CD14-positive monocyte (primary cell): Measurements from ENCODE around the gene DOK5. TPM values are rescaled to one million over a fixed set of nuclear protein-coding genes. Genes with fewer than 3 reads are reported as not detected.

Experiments
- DNase-seq, 3 donors: peaks; one replicate each; pipeline ENCODE4 v3.0.0-alpha.2; 2011 to 2022
- H2AFZ ChIP-seq: 2 replicates; pipeline ENCODE4 v1.6.0; 2012; ENCODE audit warnings: mild to moderate bottlenecking, low read depth, low read length, inconsistent platforms; ENCODE audit not compliant: insufficient read depth, poor library complexity, severe bottlenecking
- H3K27ac ChIP-seq, 2 donors: 1 replicate in 1 of 2; 2 replicates in 1 of 2; pipeline ENCODE4 v1.5.1; 2012 to 2013; ENCODE audit warnings: low read length in 2 of 2, control low read depth in 1 of 2, inconsistent platforms in 1 of 2, low read depth in 1 of 2, mild to moderate bottlenecking in 1 of 2
- H3K27me3 ChIP-seq, 2 donors: one replicate each; pipeline versions ENCODE4 v1.6.0 to v1.6.1; 2011 to 2013; ENCODE audit warnings: low read length in 2 of 2; ENCODE audit not compliant: control insufficient read depth in 2 of 2, insufficient read depth in 2 of 2
- H3K36me3 ChIP-seq, 2 donors: replicated peaks in 1 of 2; 1 replicate in 1 of 2; 2 replicates in 1 of 2; pipeline versions ENCODE4 v1.5.1 to v1.6.1; 2012 to 2013; ENCODE audit warnings: low read length in 2 of 2, control low read depth in 1 of 2, inconsistent platforms in 1 of 2, mild to moderate bottlenecking in 1 of 2; ENCODE audit not compliant: insufficient read depth in 2 of 2, control insufficient read depth in 1 of 2
- H3K4me1 ChIP-seq, 2 donors: 1 replicate in 1 of 2; 2 replicates in 1 of 2; pipeline versions ENCODE4 v1.5.1 to v1.6.1; 2012 to 2013; ENCODE audit warnings: low read length in 2 of 2, control low read depth in 1 of 2, inconsistent platforms in 1 of 2, mild to moderate bottlenecking in 1 of 2, moderate library complexity in 1 of 2; ENCODE audit not compliant: insufficient read depth in 2 of 2, control insufficient read depth in 1 of 2
- H3K4me2 ChIP-seq: replicated peaks from 2 replicates; pipeline ENCODE3; 2012; ENCODE audit warnings: low read length, moderate library complexity, mild to moderate bottlenecking; ENCODE audit not compliant: poor library complexity, severe bottlenecking; ENCODE audit errors: extremely low read depth
- H3K4me3 ChIP-seq, 3 experiments: fragments of 200-600 bp in 1 of 3; sonication (generic) in 1 of 3; replicated peaks in 1 of 3; 1 replicate in 2 of 3; 2 replicates in 1 of 3; pipeline ENCODE4 v1.5.1; 2011 to 2013; ENCODE audit warnings: low read length in 3 of 3, mild to moderate bottlenecking in 3 of 3, control low read depth in 2 of 3, low read depth in 2 of 3, inconsistent platforms in 1 of 3, moderate library complexity in 1 of 3
- H3K79me2 ChIP-seq: 2 replicates; pipeline ENCODE4 v1.6.0; 2012; ENCODE audit warnings: mild to moderate bottlenecking, control low read depth, inconsistent platforms, low read length, moderate library complexity; ENCODE audit not compliant: insufficient read depth
- H3K9ac ChIP-seq: 2 replicates; pipeline ENCODE4 v1.6.0; 2017; ENCODE audit warnings: low read length, mild to moderate bottlenecking; ENCODE audit not compliant: insufficient read depth, poor library complexity, severe bottlenecking
- H3K9me3 ChIP-seq, 2 donors: replicated peaks in 1 of 2; 1 replicate in 1 of 2; 2 replicates in 1 of 2; pipeline versions ENCODE4 v1.5.1 to v1.6.1; 2012 to 2013; ENCODE audit warnings: low read length in 2 of 2, control low read depth in 1 of 2; ENCODE audit not compliant: control insufficient read depth in 1 of 2, insufficient read depth in 1 of 2
- H4K20me1 ChIP-seq: 2 replicates; pipeline ENCODE4 v1.6.0; 2012; ENCODE audit warnings: mild to moderate bottlenecking, low read length, control low read depth, moderate library complexity; ENCODE audit not compliant: insufficient read depth
- H3K27ac Mint-ChIP-seq, 7 donors: one replicate each; pipeline ENCODE4 v1.8.0; 2020; ENCODE audit warnings: mild to moderate bottlenecking in 7 of 7, mixed read lengths in 7 of 7, moderate library complexity in 6 of 7, inconsistent platforms in 2 of 7
- H3K27me3 Mint-ChIP-seq, 3 donors: one replicate each; pipeline ENCODE4 v1.8.0; 2021 to 2022; ENCODE audit warnings: low read depth in 3 of 3, mild to moderate bottlenecking in 3 of 3, mixed read lengths in 3 of 3, moderate library complexity in 3 of 3, inconsistent platforms in 1 of 3
- H3K36me3 Mint-ChIP-seq, 2 donors: one replicate each; pipeline ENCODE4 v1.8.0; 2020; ENCODE audit warnings: mixed read lengths in 2 of 2, inconsistent platforms in 1 of 2, mild to moderate bottlenecking in 1 of 2
- H3K4me1 Mint-ChIP-seq: one replicate; pipeline ENCODE4 v1.8.0; 2020; ENCODE audit warnings: mild to moderate bottlenecking, mixed read lengths
- H3K4me3 Mint-ChIP-seq, 2 donors: one replicate each; pipeline ENCODE4 v1.8.0; 2020; ENCODE audit warnings: mild to moderate bottlenecking in 2 of 2, mixed read lengths in 2 of 2, moderate library complexity in 1 of 2
- H3K9me3 Mint-ChIP-seq, 7 donors: one replicate each; pipeline ENCODE4 v1.8.0; 2020 to 2022; ENCODE audit warnings: mixed read lengths in 7 of 7, mild to moderate bottlenecking in 6 of 7, moderate library complexity in 6 of 7, inconsistent platforms in 2 of 7
- CTCF ChIP-seq: fragments of 200-600 bp; IDR thresholded peaks from one replicate; pipeline ENCODE4 v1.8.0; 2022; ENCODE audit warnings: antibody characterized with exemption, mild to moderate bottlenecking
- WGBS: methylation state at CpG from one replicate; pipeline ENCODE4 v1.1.5; 2013; ENCODE audit warnings: missing lambda C conversion rate; ENCODE audit not compliant: insufficient coverage; 5-methylcytosine and 5-hydroxymethylcytosine counted together
- intact Hi-C, 2 donors: fragments of 100-400 bp; cut with micrococcal nuclease; formaldehyde crosslinking; loops; one replicate each; pipeline versions ENCODE4 v1.15.0 to v1.15.1; 2023
- polyA plus RNA-seq, 3 donors: library from polyadenylated mRNA; depleted of rRNA in 1 of 3; unstranded in 2 of 3; stranded (reverse) in 1 of 3; fragments of 300-500 nt in 2 of 3; fragments of >200 nt in 1 of 3; fragmentation: Illumina TruSeq in 2 of 3; gene quantifications; 1 replicate in 2 of 3; 2 replicates in 1 of 3; pipeline ENCODE4 v1.2.3, GENCODE V29; 2012 to 2021

The DOK5 gene
- polyA plus RNA-seq, 3 donors: not detected

- no peaks in the 10 kb centered on the region for H3K36me3 Mint-ChIP-seq
- no peak for TF ChIP-seq CTCF
- H3K4me1 Mint-ChIP-seq: no peaks in the 10 kb centered on the region
- H3K79me2 ChIP-seq: no peaks in the 10 kb centered on the region
- H3K9ac ChIP-seq: no peak overlapping the region
- no peak overlapping the region for H3K4me2 ChIP-seq
- H3K36me3 ChIP-seq: no peaks in the 10 kb centered on the region
- no peak for DNase-seq
- H3K27ac ChIP-seq: no peak overlapping the region
- no peak overlapping the region for H3K27ac Mint-ChIP-seq
- no peaks in the 10 kb centered on the region for H3K27me3 ChIP-seq
- H3K4me3 ChIP-seq: no peak overlapping the region
- H3K9me3 ChIP-seq: no peaks in the 10 kb centered on the region
- intact Hi-C loops: no loop called here
- peaks cover 0 to 6% (median 3%) of the 10 kb centered on the region in 3 donors for H3K27me3 Mint-ChIP-seq
- no peak overlapping the region for H2AFZ ChIP-seq
- H3K4me1 ChIP-seq: no peaks in the 10 kb centered on the region
- 61% methylated on average over 4 of the region's 5 CpGs for WGBS
- H4K20me1 ChIP-seq: no peaks in the 10 kb centered on the region
- peaks cover 1 to 8% (median 4%) of the 10 kb centered on the region in 7 donors for H3K9me3 Mint-ChIP-seq
- H3K4me3 Mint-ChIP-seq: no peak overlapping the region
Observed at GRCh38 chr20:54525916-54526590, 50.7 kb downstream of the DOK5 start.

GRCh38 chr20:54526801-54527200 is 51.4 kb downstream of the DOK5 start:
- Mint-ChIP-seq H3K4me3 (no peak overlapping the region), H3K27ac (no peak overlapping the region), H3K36me3 (no peaks in the 10 kb centered on the region), H3K27me3 (peaks cover 0 to 6% (median 3%) of the 10 kb centered on the region in 3 donors), H3K9me3 (peaks cover 1 to 8% (median 4%) of the 10 kb centered on the region in 7 donors), H3K4me1 (no peaks in the 10 kb centered on the region)
- H3K9me3 ChIP-seq: no peaks in the 10 kb centered on the region
- H3K4me1 ChIP-seq: no peaks in the 10 kb centered on the region
- H3K79me2 ChIP-seq: no peaks in the 10 kb centered on the region
- H3K27me3 ChIP-seq: no peaks in the 10 kb centered on the region
- no peak overlapping the region for H3K4me3 ChIP-seq
- DNase-seq: no peak
- no peak overlapping the region for H3K27ac ChIP-seq
- no CpG with 5 or more reads among the region's 1 CpG for WGBS
- no peak overlapping the region for H3K4me2 ChIP-seq
- H3K36me3 ChIP-seq: no peaks in the 10 kb centered on the region
- H2AFZ ChIP-seq: no peak overlapping the region
- no peaks in the 10 kb centered on the region for H4K20me1 ChIP-seq
- no peak overlapping the region for H3K9ac ChIP-seq
- intact Hi-C loops: no loop called here
- no peak for TF ChIP-seq CTCF
